WERI-Rb-1 (cell line): ENCODE measurements around the gene RAB1B.

Source experiments
- DNase-seq: peaks from one replicate; pipeline ENCODE4 v3.0.0-alpha.2; 2020
- H3K27ac ChIP-seq: fragments of 250-450 bp; sonication (Bioruptor Pico); 2 replicates; pipeline ENCODE4 v1.5.1; 2020; ENCODE audit warnings: mild to moderate bottlenecking, moderate library complexity
- H3K27me3 ChIP-seq: fragments of 250-450 bp; sonication (Bioruptor Pico); 2 replicates; pipeline ENCODE4 v1.5.1; 2021; ENCODE audit warnings: mild to moderate bottlenecking, low read depth, moderate library complexity; ENCODE audit not compliant: insufficient read depth, severe bottlenecking
- H3K36me3 ChIP-seq: fragments of 250-450 bp; sonication (Bioruptor Pico); 2 replicates; pipeline ENCODE4 v1.5.1; 2020; ENCODE audit warnings: mild to moderate bottlenecking, moderate library complexity
- H3K4me3 ChIP-seq: 2 replicates; pipeline ENCODE4 v1.5.1; 2011; ENCODE audit warnings: low read depth, mild to moderate bottlenecking, control low read depth, low read length
- H3K9me3 ChIP-seq: fragments of 250-450 bp; sonication (Bioruptor Pico); 2 replicates; pipeline ENCODE4 v1.5.1; 2021; ENCODE audit warnings: mild to moderate bottlenecking, moderate library complexity; ENCODE audit not compliant: severe bottlenecking
- CTCF ChIP-seq: IDR thresholded peaks from 2 replicates; pipeline ENCODE4 v1.5.1; 2011; ENCODE audit warnings: low read depth, mild to moderate bottlenecking, control low read depth, inconsistent platforms, low read length

Gene RAB1B

GRCh38 chr11:66284526-66285078 lies 16.2 kb downstream of the RAB1B start:
- H3K4me3 ChIP-seq = no peak overlapping the region
- no peak overlapping the region for H3K27ac ChIP-seq
- DNase-seq = no peak
- no peak for TF ChIP-seq CTCF
- no peaks in the 10 kb centered on the region for H3K27me3 ChIP-seq
- no peaks in the 10 kb centered on the region for H3K9me3 ChIP-seq
- peaks cover 29% of the 10 kb centered on the region for H3K36me3 ChIP-seq

GRCh38 chr11:66285250-66285947 lies 17.0 kb downstream of the RAB1B start:
- H3K27ac ChIP-seq = no peak overlapping the region
- no peak for DNase-seq
- H3K36me3 ChIP-seq = peaks cover 29% of the 10 kb centered on the region
- H3K9me3 ChIP-seq = no peaks in the 10 kb centered on the region
- no peaks in the 10 kb centered on the region for H3K27me3 ChIP-seq
- TF ChIP-seq CTCF = no peak
- no peak overlapping the region for H3K4me3 ChIP-seq

- Histone ChIP-seq H3K9me3 (no peaks in the 10 kb centered on the region), H3K36me3 (peaks cover 26% of the 10 kb centered on the region), H3K27ac (no peak overlapping the region), H3K27me3 (no peaks in the 10 kb centered on the region), H3K4me3 (no peak overlapping the region)
- no peak for DNase-seq
- TF ChIP-seq CTCF = no peak
These were observed 18.3 kb downstream of the RAB1B start for GRCh38 chr11:66286699-66287098.

- H3K4me3 ChIP-seq = no peak overlapping the region
- TF ChIP-seq CTCF = no peak
These were observed 18.9 kb downstream of the RAB1B start for GRCh38 chr11:66287211-66287888.

GRCh38 chr11:66287889-66288670 lies 19.6 kb downstream of the RAB1B start:
- TF ChIP-seq CTCF = no peak
- Histone ChIP-seq H3K27ac (peak overlapping the region; percentile 88), H3K27me3 (no peaks in the 10 kb centered on the region), H3K4me3 (peak overlapping the region; percentile 74), H3K9me3 (no peaks in the 10 kb centered on the region), H3K36me3 (peaks cover 23% of the 10 kb centered on the region)
- no peak for DNase-seq

More at GRCh38 chr11:66287211-66287888, 18.9 kb downstream of the RAB1B start:
- Histone ChIP-seq H3K36me3 (peaks cover 26% of the 10 kb centered on the region), H3K27ac (no peak overlapping the region), H3K9me3 (no peaks in the 10 kb centered on the region), H3K27me3 (no peaks in the 10 kb centered on the region)
- DNase-seq = no peak
